NOMO-1 treated with dmso at 0.1 percent for 144 hours (cell line): ENCODE results near the gene ZMYND8.
"Not testable (repeated sequence)": the region's sequence is repeated elsewhere in the genome, so short reads cannot be mapped to it uniquely, and the experiment has no call there.

Source experiments
- DNase-seq: peaks from one replicate; lab custom pipeline; 2025; ENCODE audit not compliant: unreplicated experiment; lab: John Stamatoyannopoulos, UW

The ZMYND8 gene

GRCh38 chr20:47251154-47252020 is 105.1 kb downstream of the ZMYND8 start:
- DNase-seq, result no peak

- no peak for DNase-seq
These were observed 106.1 kb downstream of the ZMYND8 start for GRCh38 chr20:47250360-47250759.

- DNase-seq, result no peak
These were observed 106.6 kb downstream of the ZMYND8 start for GRCh38 chr20:47249913-47250312.

- no peak for DNase-seq
These were observed 108.0 kb downstream of the ZMYND8 start for GRCh38 chr20:47248448-47248966.

- no peak for DNase-seq
These were observed 108.5 kb downstream of the ZMYND8 start for GRCh38 chr20:47247972-47248371.

GRCh38 chr20:47246061-47246777 is 110.3 kb downstream of the ZMYND8 start:
- no peak for DNase-seq

GRCh38 chr20:47245166-47245565 is 111.3 kb downstream of the ZMYND8 start:
- DNase-seq, result not testable (repeated sequence)

GRCh38 chr20:47244451-47244850 is 112.0 kb downstream of the ZMYND8 start:
- DNase-seq, result no peak

GRCh38 chr20:47243532-47244305 is 112.8 kb downstream of the ZMYND8 start:
- no peak for DNase-seq

GRCh38 chr20:47243003-47243402 is 113.5 kb downstream of the ZMYND8 start:
- no peak for DNase-seq

GRCh38 chr20:47241345-47241781 is 115.1 kb downstream of the ZMYND8 start:
- DNase-seq, result no peak

GRCh38 chr20:47240096-47240495 is 116.4 kb downstream of the ZMYND8 start:
- DNase-seq, result not testable (repeated sequence)

GRCh38 chr20:47239719-47240067 is 116.8 kb downstream of the ZMYND8 start:
- no peak for DNase-seq

- no peak for DNase-seq
These were observed 117.5 kb downstream of the ZMYND8 start for GRCh38 chr20:47238780-47239718.

GRCh38 chr20:47237715-47238114 is 118.8 kb downstream of the ZMYND8 start:
- no peak for DNase-seq

- DNase-seq, result no peak
These were observed 119.9 kb downstream of the ZMYND8 start for GRCh38 chr20:47236639-47236900.

GRCh38 chr20:47235853-47236638 is 120.5 kb downstream of the ZMYND8 start:
- no peak for DNase-seq

- no peak for DNase-seq
These were observed 121.4 kb downstream of the ZMYND8 start for GRCh38 chr20:47235111-47235510.

GRCh38 chr20:47233333-47234188 is 122.9 kb downstream of the ZMYND8 start:
- DNase-seq, result no peak
